HT-29 (cell line): ENCODE data around the gene MBD3L1. TPM values are rescaled to one million over a fixed set of nuclear protein-coding genes. Genes with fewer than 3 reads are reported as not detected.
A peak's percentile ranks its signal among the peaks of the same experiment; 100 is the strongest.

Experiments used
- DNase-seq: peaks from one replicate; pipeline ENCODE4 v3.0.0-alpha.2; 2015; ENCODE audit warnings: low spot score
- total RNA-seq: library from RNA; depleted of rRNA; stranded (reverse); fragments of >200 nt; shearing (Covaris generic); gene quantifications from 2 replicates; pipeline ENCODE4 v1.2.3, GENCODE V29; 2014; rRNA removed

MBD3L1 gene
- total RNA-seq, result not detected in 2 replicates

DNA sequence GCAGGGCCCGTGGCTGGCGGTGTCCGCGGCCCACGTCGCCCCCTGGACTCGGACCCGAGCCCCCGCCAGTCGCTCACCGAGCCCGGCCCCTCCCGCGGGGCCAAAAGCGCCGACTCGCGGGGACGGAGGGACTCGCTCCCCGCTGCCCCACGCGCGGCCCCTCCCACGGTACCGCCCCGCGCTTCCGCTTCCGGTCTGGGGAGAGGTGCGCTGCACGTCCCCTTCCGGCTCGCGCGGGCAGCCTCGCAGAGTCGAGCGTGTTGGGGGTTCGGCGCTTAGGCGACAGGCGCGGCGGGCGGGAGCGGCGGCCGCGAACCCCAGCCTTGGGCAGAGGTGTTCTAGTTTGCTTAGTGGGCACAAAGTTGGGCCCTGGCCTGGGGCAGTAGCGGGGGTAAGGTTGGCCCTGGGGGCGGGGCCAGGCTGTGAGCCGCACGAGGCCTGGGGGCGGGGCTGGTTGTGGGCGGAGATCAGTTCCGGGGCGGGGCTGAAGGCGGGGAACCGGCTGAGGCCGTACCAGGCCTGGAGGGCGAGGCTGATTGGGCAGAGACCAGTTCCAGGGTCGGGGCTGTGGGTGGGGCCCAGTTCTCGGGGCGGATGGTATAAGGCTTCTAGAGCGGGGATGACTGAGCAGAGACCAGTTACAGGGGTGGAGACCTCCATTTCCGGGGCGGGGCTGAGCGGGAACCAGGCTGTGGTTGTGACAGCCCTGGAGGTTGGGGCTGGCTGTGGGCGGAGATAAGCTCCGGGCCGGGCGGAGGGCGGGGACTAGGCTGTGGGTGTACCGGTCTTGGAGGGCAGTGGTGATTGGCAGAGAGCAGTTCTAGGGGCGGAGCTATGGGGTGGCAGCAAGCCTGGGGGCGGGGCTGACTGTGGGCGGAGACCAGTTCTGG, at the start of gene MBD3L1, which contains the start of gene ZNF558:
Gene MBD3L1 (plus strand): TSS at position 246 of the 890 bp plus-strand sequence. CDS start 10,302 bp downstream, outside the sequence.
Gene ZNF558 (minus strand): TSS at position 173 of the 890 bp plus-strand sequence. CDS start 9,645 bp downstream, outside the sequence.
- DNase-seq, result peak; percentile 90

DNA sequence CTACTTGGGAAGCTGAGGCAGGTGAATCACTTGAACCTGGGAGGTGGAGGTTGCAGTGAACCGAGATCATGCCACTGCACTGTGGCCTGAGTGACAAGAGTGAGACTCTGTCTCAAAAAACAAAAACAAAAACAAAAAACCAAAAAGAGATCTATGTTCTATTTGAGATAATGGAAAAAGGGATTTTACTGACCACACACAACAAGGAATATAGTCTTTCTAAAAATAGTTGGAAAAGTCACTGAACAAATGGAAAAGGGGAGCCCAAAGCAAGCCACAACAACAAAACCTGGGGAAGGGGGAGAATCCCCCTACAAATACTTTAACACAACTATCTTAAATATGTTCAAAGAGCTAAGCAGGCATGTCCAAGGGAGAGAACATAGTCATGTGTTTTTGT, 37.4 kb upstream of the MBD3L1 start:
- no peak for DNase-seq

DNA sequence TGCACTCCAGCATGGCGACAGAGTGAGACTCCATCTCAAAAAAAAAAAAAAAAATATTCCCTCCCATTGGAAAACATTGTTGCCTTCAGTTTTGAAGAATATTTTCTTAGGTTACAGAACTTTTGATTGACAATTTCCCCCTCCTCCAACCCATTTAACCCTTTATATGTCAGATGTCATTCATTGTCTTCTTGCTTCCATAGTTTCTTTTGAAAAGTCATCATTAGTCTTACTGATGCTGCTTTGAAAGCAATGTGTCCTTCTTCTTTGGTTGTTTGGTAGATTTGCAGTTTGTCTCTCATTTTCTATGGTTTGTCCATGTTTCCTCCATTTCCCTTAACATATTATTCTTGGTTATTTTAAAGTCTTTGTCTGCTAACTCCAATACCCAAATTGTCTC, 25.5 kb upstream of the MBD3L1 start:
- DNase-seq, result no peak

DNA sequence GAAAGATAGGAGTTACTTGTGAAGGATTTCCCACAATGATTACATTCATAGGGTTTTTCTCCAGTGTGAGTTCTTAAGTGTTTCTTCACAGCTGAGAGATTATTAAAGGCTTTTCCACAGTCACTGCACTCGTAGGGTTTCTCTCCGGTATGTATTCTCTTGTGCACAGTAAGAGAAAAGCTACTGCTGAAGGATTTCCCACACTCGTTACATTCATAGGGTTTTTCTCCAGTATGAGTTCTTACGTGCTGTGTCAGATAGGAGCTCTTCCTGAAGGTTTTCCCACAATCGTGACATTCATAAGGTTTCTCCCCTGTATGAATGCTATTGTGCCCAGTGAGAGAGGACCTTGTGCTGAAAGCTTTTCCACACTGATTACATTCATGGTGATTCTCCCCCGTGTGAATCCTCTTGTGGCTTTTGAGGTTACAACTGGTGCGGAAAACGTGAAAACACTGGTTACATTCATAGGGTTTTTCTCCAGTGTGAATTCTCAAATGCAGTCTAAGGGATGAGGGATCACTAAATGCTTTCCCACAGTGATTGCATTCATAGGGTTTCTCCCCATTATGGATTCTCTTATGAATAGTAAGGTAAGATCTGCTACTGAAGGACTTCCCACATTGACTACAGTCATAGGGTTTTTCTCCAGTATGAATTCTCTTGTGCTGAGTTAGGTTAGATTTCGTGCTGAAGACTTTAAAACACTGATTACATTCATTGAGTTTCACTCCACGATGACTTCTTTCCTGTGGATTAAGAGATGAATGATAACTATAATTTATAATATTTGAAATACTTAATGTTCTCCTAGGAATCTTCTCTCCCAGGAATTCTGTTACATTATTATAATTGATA, 20.6 kb upstream of the MBD3L1 start:
- DNase-seq, result no peak

GRCh38 chr19:8814176-8814575, 18.0 kb upstream of the MBD3L1 start:
- DNase-seq, result no peak

- DNase-seq, result no peak
Measured at GRCh38 chr19:8815780-8816179, 16.4 kb upstream of the MBD3L1 start.

- no peak for DNase-seq
Measured at GRCh38 chr19:8820234-8820633, 11.9 kb upstream of the MBD3L1 start.

GRCh38 chr19:8821748-8822241, 10.4 kb upstream of the MBD3L1 start:
- no peak for DNase-seq

DNA sequence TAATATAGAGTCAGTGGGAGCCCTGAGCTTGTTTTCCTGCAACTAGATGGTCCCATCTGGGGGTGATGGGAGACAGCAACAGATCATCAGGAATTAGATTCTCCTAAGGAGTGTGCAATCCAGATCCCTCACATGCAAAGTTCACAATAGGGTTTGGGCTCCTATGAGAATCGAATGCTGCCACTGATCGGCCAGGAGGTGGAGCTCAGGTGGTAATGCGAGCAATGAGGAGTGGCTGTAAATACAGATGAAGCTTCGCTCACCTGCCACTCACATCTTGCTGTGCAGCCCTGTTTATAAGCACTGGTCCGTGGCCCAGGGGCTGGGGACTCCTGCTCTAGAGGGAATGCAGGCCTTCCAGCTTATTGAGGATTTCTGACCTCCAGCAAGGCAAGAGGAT, 5.8 kb upstream of the MBD3L1 start:
- peak; percentile 42 for DNase-seq

DNA sequence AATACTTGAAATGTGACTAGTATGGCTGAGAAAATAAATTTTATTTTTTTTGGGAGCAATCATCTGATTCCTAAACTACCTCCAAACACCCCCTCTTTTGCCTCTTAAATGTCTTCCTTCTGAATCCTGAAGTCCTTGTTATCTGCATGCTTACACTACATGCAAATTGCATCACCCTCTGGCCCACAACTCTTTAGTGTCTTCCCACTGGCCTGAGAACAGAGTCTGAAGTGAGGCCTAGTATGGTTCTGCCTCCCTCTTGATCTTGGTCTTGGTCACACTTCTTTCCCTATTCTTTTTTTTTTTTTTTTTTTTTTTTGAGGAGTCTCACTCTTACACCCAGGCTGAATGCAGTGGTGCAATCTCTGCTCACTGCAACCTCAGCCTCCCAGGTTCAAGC, 4.9 kb upstream of the MBD3L1 start:
- DNase-seq, result no peak

GRCh38 chr19:8831373-8831772, 804 bp upstream of the MBD3L1 start:
- DNase-seq, result no peak

GRCh38 chr19:8831832-8832131, 395 bp upstream of the MBD3L1 start:
- DNase-seq, result no peak

DNA sequence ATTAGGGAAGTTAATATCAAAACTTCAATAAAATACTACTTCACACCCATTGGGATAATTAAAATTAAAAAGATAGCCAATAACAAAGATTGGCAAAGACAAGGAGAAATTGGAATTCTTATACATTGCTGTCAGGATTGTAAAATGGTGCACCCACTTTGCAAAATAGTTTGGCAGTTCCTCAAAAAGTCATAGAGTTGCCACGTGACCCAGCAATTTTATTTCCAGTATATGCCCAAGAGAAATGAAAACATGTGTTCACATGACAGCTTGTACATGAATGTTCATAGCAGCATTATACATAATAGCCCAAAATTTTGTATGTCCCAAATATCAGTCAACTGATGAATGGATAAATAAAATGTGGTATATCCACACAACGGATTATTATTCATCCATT, 3.3 kb downstream of the MBD3L1 start:
- no peak for DNase-seq

DNA sequence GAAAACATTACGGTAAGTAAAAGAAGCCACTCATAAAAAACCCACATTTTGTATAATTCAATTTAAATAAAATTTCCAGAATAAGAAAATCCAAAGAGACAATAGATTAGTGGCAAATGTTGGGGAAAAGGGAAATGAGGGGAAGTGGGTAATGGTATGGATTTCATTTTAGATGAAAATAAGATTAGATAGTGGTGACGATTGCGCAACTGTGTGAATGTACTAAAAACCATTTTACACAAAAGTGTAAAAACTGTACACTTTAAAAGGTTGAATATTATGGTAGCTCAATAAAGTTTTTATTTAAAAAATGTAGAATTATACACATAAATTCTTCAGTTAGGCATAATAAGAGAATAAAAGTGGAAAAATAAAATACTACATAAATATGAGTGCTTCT, 3.7 kb downstream of the MBD3L1 start:
- no peak for DNase-seq

GRCh38 chr19:8840708-8841107, 8.5 kb downstream of the MBD3L1 start:
- no peak for DNase-seq

DNA sequence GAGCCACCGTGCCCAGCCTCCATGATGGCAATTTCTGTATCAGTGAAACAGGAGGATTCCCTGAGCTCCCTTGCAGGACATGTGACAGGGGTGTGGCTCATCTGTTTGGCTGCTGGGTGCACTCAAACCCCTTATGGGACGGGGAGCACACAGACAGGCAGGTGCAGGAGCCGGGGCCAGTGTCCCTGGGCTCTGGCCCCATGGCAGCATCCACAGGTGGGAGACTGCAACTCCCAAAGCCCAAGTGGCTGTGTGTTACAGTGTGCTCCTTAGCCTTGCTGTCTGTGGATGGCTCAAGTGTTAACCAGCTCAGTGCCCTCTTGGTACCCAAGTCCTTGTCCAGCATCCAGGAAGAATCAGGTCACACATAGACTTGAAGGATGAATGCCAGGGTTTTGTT, 14.6 kb downstream of the MBD3L1 start:
- no peak for DNase-seq

DNA sequence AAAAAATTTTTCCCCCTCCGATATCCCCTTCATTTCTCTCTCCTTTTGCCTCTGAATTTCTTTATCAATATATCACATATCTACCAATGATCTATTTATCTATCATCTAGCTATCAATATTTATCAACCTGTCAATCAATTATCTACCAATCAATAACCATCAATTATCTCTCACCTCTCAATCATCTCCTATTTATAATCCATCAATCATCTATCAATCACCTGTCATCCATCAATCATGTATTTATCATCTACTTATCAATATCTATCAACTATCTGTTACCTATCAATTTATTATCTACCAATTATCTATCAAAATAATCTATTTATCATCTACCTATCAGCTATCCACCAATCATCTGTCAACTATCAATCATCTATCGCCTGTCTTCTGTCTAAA, 17.1 kb downstream of the MBD3L1 start:
- DNase-seq, result no peak

- no peak for DNase-seq
Measured at GRCh38 chr19:8850488-8850887, 18.3 kb downstream of the MBD3L1 start.

- no peak for DNase-seq
Measured at GRCh38 chr19:8858260-8858659, 26.1 kb downstream of the MBD3L1 start.

GRCh38 chr19:8866344-8866743, 34.2 kb downstream of the MBD3L1 start:
- no peak for DNase-seq

- peak; percentile 16 for DNase-seq
Measured at GRCh38 chr19:8877854-8878705, 45.9 kb downstream of the MBD3L1 start.
